Fibroblast of skin of right biceps (primary cell): ENCODE results near the gene BCAS1.
A peak's percentile ranks its signal among the peaks of the same experiment; 100 is the strongest.
"Not testable (repeated sequence)": the region's sequence is repeated elsewhere in the genome, so short reads cannot be mapped to it uniquely, and the experiment has no call there.

ENCODE experiments used
- DNase-seq: peaks from one replicate; pipeline ENCODE4 v3.0.0-alpha.2; 2013

BCAS1 gene

GRCh38 chr20:54014293-54014926 lies 56.0 kb downstream of the BCAS1 start:
- DNase-seq: no peak

DNA sequence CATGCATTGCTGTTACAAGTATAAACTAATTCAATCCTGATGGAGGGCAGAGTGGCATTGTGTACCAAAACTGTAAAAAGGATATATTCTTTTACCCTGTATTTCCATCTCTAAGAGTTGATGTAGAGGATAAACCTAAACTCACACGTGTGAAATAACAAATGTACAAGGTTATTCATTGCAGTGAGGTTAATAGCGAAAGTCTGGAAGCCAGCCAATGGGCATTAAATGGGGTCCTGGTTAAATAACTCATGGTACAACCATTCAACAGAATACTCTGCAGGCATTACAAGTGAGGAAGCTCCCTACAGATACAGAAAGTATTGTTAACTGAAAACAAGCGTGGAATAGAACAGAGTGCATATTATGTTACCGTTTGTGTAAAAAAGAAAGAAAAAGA lies 56.9 kb downstream of the BCAS1 start:
- no peak for DNase-seq

GRCh38 chr20:54011346-54011745 lies 59.0 kb downstream of the BCAS1 start:
- DNase-seq: no peak

GRCh38 chr20:54006216-54006615 lies 64.2 kb downstream of the BCAS1 start:
- DNase-seq: not testable (repeated sequence)

- no peak for DNase-seq
These were observed 64.9 kb downstream of the BCAS1 start for GRCh38 chr20:54005524-54005923.

GRCh38 chr20:54004445-54004844 lies 65.9 kb downstream of the BCAS1 start:
- no peak for DNase-seq

- DNase-seq: no peak
These were observed 67.7 kb downstream of the BCAS1 start for GRCh38 chr20:54002741-54003140.

DNA sequence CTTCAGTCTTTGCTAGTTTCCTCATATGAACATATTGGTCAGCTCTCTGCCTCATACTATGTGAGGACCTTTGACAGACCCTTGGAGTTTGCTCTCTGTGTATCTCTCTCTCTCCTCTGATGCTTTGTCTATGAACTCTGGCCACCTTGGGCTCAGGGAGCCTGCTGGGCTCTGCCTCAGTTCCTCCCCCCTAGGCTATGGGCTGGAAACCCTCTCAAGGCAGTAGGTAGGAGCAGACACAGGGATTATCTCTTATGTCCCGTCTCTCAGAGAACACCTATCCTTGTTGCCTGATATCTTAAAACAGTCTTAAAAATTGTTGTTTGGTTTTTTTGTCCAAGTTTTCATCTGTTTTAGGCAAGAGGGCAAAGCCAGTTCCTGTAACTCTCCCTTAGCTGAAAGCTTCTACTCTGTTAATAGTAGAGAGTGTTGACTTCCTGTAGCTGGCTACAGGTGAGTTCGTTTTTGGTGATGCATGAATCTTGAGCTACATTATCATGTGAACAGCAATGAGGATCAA lies 68.3 kb downstream of the BCAS1 start:
- no peak for DNase-seq

- DNase-seq: no peak
These were observed 69.5 kb downstream of the BCAS1 start for GRCh38 chr20:54000914-54001313.

DNA sequence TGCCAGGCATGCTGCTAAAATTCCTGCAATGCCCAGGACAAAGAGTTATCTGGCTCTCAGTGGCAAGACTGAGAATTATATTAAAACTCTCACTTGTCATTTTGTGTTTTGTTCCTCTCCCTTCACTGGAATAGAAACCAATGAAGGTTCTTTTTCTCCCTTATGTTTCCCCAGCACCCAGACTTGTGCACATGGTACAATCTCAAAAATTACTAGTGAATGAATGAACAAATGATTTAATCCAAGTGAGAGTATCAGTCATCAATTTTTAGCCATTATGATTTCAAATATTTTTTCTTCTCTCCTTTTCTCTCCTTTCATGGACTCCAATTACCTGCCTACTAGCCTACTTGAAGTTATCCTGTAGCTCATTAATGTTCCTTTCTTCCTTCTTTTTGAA lies 70.1 kb downstream of the BCAS1 start:
- no peak for DNase-seq

DNA sequence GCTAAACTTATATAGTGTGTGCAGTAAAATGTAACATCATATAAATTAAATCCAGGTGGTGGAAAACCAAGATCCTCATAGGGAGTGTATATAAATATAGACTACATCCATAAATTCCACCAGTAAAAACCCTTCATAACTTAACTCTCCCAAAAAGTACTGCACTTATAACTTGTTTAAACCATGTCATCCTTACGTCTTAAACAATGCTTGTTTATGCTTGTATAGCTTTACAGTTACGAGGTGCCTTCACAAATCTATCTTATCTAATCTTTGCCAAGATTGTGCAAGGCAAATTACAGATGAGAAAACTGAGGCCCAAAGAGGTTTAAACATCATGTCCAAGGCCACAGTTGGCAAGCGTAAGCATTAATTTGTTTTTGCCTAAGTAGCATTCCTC lies 71.3 kb downstream of the BCAS1 start:
- DNase-seq: peak; percentile 16

GRCh38 chr20:53996584-53997486 lies 73.6 kb downstream of the BCAS1 start:
- DNase-seq: no peak

DNA sequence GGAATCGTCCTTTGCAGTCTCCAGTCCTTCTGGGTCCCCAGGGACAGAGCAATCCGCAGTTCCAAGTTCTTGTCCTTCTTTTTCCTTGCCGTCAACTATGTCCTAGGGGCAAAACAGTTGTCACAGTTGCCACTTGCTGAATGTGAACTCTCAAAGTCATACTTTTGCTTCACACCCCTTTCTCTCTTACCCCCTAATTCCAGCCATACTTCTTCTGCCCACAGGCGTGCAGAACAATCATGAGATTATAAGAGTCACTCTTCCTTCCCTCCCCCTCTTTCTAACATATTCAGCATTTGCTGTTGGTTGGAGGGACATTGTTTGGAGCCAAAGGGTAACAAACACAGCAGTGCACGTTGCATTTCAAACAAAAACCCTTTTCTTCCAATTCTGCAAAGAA lies 74.4 kb downstream of the BCAS1 start:
- DNase-seq: peak; percentile 22

GRCh38 chr20:53994088-53994487 lies 76.3 kb downstream of the BCAS1 start:
- DNase-seq: no peak

DNA sequence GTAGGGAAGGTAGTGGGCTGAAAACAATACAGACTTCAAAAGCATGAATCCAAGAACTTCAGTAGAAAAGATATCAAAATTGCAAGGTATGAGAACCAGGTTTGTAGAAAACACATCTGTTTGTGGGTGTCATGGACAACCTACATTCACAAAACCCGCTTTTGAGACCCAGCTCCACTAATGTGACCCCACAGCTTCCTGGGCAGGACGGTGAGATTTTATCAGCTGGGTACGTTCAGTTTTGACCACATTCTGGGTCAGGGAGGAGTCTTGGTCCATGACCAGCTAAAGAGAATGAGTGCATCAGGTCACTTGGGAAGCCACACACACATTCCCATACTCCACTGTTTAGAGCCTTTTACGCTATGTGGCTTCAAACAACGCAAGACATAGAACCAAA lies 77.1 kb downstream of the BCAS1 start:
- DNase-seq: no peak

- DNase-seq: peak; percentile 55
These were observed 79.5 kb downstream of the BCAS1 start for GRCh38 chr20:53990768-53991450.

- no peak for DNase-seq
These were observed 80.4 kb downstream of the BCAS1 start for GRCh38 chr20:53990003-53990402.

GRCh38 chr20:53989401-53989800 lies 81.0 kb downstream of the BCAS1 start:
- DNase-seq: no peak

- no peak for DNase-seq
These were observed 84.2 kb downstream of the BCAS1 start for GRCh38 chr20:53986037-53986650.

GRCh38 chr20:53985150-53985518 lies 85.3 kb downstream of the BCAS1 start:
- DNase-seq: no peak

- peak; percentile 81 for DNase-seq
These were observed 85.8 kb downstream of the BCAS1 start for GRCh38 chr20:53984356-53985149.

DNA sequence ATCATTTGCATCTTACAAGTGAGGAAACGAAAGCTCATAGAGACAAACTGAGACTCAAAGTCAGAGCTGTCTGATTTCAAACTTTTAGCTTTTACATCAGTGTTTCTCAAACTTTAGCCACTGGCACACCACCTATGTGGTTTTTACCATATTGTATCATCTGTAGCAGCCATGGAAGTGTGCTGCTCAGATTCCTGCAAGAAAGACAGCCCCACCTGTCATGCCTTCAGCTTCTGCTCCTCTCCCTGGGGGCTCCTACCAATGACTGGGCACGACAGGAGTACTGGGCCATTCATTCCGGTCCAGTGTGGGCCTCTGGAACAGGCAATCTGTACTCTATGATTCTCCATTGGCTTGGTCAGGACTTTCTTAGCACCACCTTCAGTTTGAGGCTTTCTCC lies 87.0 kb downstream of the BCAS1 start:
- DNase-seq: no peak
